GM12873 (cell line): ENCODE measurements around the gene FAM184A.

Experiments used
- CTCF ChIP-seq: IDR thresholded peaks from 2 replicates; pipeline ENCODE4 v1.5.1; 2012; ENCODE audit warnings: low read depth, mild to moderate bottlenecking, moderate library complexity, low read length, control low read depth; ENCODE audit not compliant: insufficient read depth; ENCODE audit errors: missing control alignments

The FAM184A gene

GRCh38 chr6:119043783-119044182 is 34.7 kb downstream of the FAM184A start:
- TF ChIP-seq CTCF = no peak

- TF ChIP-seq CTCF = no peak
Observed at GRCh38 chr6:119043265-119043664, 35.2 kb downstream of the FAM184A start.

- no peak for TF ChIP-seq CTCF
Observed at GRCh38 chr6:119040636-119041035, 37.8 kb downstream of the FAM184A start.

GRCh38 chr6:119040229-119040628 is 38.2 kb downstream of the FAM184A start:
- no peak for TF ChIP-seq CTCF

- no peak for TF ChIP-seq CTCF
Observed at GRCh38 chr6:119037941-119038623, 40.4 kb downstream of the FAM184A start.

- TF ChIP-seq CTCF = no peak
Observed at GRCh38 chr6:119037264-119037663, 41.2 kb downstream of the FAM184A start.

GRCh38 chr6:119036081-119036480 is 42.4 kb downstream of the FAM184A start:
- no peak for TF ChIP-seq CTCF
